SK-MEL-5 (cell line): Measurements from ENCODE around the gene GOLGA6A. TPM values are rescaled to one million over a fixed set of nuclear protein-coding genes. Genes with fewer than 3 reads are reported as not detected.
"Not testable (repeated sequence)": the region's sequence is repeated elsewhere in the genome, so short reads cannot be mapped to it uniquely, and the experiment has no call there.

Experiments used
- DNase-seq: peaks from one replicate; pipeline ENCODE4 v3.0.0-alpha.2; 2016; ENCODE audit warnings: low read depth, low spot score
- in situ Hi-C: cut with HindIII; loops from 2 replicates; pipeline ENCODE4 v1.10.0; 2016; ENCODE audit warnings: low sequenced_read_pairs, high pct_unique_total_duplicates, low pct_unique_long_range_greater_than_20kb
- total RNA-seq: library from RNA; depleted of rRNA; stranded (reverse); fragments of >200 nt; shearing (Covaris generic); gene quantifications from 2 replicates; pipeline ENCODE4 v1.2.3, GENCODE V29; 2014

The GOLGA6A gene
- total RNA-seq, 1 experiment from 2014 or later, result not detected

DNA sequence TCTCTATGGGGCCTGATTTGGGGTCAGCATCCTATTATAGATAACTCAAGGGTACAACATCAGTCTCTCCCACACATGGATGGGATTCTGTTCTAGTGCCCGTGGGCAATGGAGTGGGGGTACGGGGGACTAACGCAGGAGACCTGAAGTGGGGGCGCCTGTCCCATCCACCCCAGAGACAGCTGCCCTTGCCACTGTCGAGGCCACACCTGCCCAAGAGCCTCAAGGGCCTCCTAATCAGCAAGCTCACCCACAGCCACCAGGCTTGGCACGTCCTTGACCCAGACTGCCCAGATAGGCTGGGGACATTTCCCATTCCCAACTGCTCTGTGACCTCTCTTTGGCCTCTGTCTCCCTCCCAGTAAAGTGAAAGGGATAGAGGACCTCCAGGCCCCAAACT is 39.5 kb upstream of the GOLGA6A start:
- in situ Hi-C loops, result loop anchor here (25.0 kb wide), 1 partner anchor 190 kb away; no protein-coding TSS in a partner anchor
- no peak for DNase-seq

DNA sequence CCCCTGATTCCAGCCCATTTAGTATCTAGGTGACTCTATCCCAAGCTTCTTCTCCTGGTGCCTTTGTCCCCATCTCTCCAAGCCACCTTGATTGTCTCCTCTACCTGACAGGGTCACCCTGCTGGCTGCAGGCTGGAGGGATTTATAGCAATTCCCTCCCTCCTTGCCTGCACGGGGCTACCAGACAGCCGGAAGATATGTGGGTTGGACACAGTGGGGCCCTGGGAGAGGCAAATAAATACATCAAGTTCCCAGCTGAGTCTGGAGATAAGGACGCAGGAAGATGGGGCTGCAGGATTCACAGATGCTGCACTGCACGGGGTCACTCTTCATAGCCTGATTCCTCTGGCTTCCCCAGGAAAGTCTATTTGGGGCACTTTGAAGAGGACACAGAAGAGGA is 38.7 kb upstream of the GOLGA6A start:
- no peak for DNase-seq
- in situ Hi-C loops, result loop anchor here (25.0 kb wide), 1 partner anchor 191 kb away; no protein-coding TSS in a partner anchor

GRCh38 chr15:74120426-74120825 is 38.1 kb upstream of the GOLGA6A start:
- in situ Hi-C loops, result loop anchor here (25.0 kb wide), 1 partner anchor 192 kb away; no protein-coding TSS in a partner anchor

GRCh38 chr15:74109713-74110112 is 27.4 kb upstream of the GOLGA6A start:
- in situ Hi-C loops, result loop anchor here (25.0 kb wide), 1 partner anchor 203 kb away; no protein-coding TSS in a partner anchor
- DNase-seq, result no peak

More at GRCh38 chr15:74120426-74120825, 38.1 kb upstream of the GOLGA6A start:
- DNase-seq, result no peak

GRCh38 chr15:74108611-74109010 is 26.3 kb upstream of the GOLGA6A start:
- in situ Hi-C loops, result loop anchor here (25.0 kb wide), 1 partner anchor 204 kb away; no protein-coding TSS in a partner anchor
- DNase-seq, result not testable (repeated sequence)

DNA sequence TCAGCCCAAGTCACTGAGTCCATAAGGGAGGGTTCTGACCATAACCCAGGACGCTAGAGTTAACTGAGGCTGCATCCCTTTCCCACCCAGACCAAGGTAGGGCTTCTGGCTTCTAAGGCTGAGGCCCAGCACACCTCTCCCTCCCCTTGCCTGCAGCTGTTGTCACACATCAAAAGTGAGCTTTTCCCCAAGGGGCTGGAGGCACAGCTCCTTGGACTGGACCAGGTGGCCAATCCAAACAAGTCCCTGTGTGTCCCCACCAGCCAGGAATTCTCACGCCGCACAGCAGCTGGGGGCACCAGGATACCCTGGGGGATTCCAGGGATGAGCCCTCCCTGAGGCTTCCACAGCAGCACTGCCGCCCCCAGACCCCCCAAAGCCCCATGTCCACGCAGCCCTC is 25.8 kb upstream of the GOLGA6A start:
- in situ Hi-C loops, result loop anchor here (25.0 kb wide), 1 partner anchor 204 kb away; no protein-coding TSS in a partner anchor
- DNase-seq, result no peak

GRCh38 chr15:74099963-74100733 is 17.8 kb upstream of the GOLGA6A start:
- in situ Hi-C loops, result loop anchor here (25.0 kb wide), 1 partner anchor 212 kb away; no protein-coding TSS in a partner anchor
- peak; percentile 47 for DNase-seq

DNA sequence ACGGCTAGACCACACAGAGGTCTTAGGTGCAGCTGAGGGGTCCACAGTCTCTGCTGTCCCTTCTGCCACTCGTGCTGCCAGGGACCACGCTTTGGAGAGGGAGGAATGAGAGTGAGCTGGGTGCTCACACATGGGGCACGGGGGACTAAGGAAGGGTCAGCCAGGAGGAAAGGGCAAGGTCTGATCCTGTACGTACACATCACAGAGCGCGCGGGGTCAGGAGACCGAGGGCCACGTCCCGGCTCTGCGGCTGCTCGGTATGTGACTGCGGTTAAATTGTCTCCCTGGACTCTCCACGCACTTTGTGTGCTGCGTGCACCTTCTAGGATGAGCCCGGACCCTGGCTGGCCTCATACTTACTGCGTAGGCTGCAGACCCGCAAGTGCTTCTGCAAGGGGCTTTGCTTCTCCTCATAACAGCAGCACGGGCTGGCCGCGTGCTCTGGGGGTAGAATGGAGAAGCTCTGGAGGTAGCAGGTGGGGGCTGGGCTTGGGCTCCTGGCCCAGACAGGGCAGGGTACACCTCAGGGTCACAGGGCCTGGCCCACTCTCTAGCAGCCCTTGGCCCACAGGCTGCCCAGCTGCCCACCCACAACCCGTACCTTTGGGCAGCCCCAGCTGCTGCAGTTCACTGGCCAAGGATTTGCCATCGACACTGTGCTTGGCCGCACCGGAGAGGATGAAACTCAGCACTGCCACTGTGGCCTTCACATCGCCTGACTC is 14.6 kb upstream of the GOLGA6A start:
- DNase-seq, in situ Hi-C loops: not testable (repeated sequence)

DNA sequence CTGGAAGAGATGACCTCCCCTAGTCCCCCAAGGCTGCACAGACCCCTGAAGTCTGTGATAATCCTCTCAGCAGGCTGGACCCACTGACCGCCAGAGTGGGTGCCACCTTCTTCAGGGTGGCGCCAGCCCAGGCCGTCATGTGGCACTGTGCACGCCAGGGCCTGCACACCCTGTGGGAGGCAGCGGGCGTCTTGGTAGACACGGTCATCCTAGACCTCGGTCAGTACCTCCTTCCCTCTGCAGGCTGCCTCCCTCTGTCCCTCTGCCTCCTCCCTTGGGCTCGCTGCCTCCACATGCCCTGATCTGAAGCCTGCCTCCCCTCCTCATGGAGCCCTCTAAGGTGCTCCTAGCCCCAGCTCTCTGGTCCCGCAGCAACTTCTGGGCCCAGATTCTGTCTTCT is 13.3 kb upstream of the GOLGA6A start:
- DNase-seq, in situ Hi-C loops: not testable (repeated sequence)

DNA sequence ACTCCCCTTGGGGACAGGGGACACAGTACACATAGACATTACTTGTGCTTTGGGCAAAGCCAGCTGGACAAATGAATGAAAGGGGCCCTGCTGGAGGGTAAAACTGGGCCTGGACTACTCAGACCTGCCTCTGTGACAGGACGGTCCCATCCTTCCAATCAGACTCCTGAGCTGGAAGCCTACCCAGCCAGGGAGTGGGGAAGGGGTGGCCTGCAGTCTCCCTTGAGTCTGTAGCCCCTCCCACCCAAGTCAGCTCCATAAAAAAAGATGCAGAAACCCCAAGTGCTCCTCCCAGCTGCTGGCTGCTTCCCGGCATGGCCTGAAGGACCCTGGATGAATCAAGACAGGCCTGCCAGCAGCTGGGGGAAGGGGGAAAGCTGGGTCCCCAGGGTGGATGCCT is 12.2 kb upstream of the GOLGA6A start:
- DNase-seq, in situ Hi-C loops: not testable (repeated sequence)

- DNase-seq, in situ Hi-C loops: not testable (repeated sequence)
These were observed 6.6 kb downstream of the GOLGA6A start for GRCh38 chr15:74075781-74076180.

GRCh38 chr15:74072614-74073337 is 9.6 kb downstream of the GOLGA6A start:
- in situ Hi-C loops, DNase-seq: not testable (repeated sequence)

GRCh38 chr15:74072132-74072531 is 10.2 kb downstream of the GOLGA6A start:
- in situ Hi-C loops, DNase-seq: not testable (repeated sequence)

- in situ Hi-C loops, DNase-seq: not testable (repeated sequence)
These were observed 10.7 kb downstream of the GOLGA6A start for GRCh38 chr15:74071645-74072044.

DNA sequence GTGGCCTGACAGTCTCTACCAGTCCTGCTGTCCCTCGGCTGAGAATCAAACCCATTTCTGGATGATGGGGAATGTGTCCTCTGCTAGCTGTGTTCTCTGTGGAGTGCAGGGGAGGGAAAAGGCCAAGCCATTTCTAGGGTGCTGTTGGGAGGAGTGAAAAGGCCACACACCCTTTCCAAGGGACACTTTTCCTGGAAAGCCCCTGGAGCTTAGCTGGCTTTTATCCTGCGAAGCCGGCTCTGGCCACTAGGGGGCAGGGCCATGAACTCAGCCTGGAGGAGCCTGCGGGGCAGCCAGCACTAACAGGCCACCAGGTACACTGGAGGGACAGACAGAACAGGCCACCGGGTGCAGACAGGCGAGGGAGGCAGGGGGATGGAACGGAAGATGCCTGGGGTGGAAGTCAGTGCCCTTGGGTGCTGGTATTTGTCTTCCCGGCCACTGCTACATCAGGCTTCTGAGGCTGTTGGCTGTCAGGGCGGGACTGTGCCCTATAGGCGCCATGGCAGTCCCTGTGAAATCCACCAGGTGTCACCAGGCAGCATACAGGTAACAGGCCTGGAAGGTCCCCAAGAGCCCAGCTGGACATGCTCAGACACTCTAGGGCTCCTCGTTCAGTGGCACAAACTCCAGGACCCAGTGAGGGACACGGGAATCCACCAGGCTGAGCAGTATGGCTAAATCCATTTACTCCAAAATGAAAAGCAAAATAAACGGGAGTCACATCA is 16.5 kb downstream of the GOLGA6A start:
- DNase-seq, in situ Hi-C loops: not testable (repeated sequence)

DNA sequence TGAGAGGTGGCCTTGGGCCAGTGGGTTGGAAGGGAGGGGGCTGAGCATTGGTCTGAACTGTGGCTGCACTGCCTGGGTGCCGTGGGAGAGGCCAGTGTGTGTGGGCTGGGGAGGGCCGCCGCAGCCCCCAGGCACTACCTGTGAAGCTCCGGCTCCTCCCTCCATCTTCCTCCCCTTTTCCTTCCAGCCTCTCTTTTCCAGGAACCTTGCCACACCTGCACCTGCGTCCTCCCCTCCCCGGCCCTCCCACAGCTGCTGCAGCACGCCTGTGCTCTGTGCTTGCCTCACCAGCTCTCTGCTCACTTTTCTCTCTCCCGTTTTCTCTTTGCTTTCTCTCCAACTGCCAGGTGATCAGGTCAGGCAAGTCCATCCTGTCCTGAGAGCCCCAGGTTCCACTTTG is 17.5 kb downstream of the GOLGA6A start:
- in situ Hi-C loops, DNase-seq: not testable (repeated sequence)

GRCh38 chr15:74064183-74064582 is 18.2 kb downstream of the GOLGA6A start:
- in situ Hi-C loops, result not testable (repeated sequence)

More at GRCh38 chr15:74064183-74064582, 18.2 kb downstream of the GOLGA6A start:
- not testable (repeated sequence) for DNase-seq
